Stimulated activated CD4-positive, alpha-beta T cell treated with anti-CD3 and anti-CD28 coated beads, Interleukin-4, amount 100 ng/mL, for 4 hours (primary cell): ENCODE measurements around the gene ZKSCAN4.

Experiments used
- DNase-seq, 2 experiments: peaks; one replicate each; pipeline ENCODE4 v3.0.0-alpha.2; 2020

The ZKSCAN4 gene

GRCh38 chr6:28252009-28252975 lies at the start of gene ZKSCAN4:
ZKSCAN4 (minus strand) TSS chr6:28252269; CDS start chr6:28251980, 289 bp downstream.
- peak; percentile 74 to 76 for DNase-seq

DNA sequence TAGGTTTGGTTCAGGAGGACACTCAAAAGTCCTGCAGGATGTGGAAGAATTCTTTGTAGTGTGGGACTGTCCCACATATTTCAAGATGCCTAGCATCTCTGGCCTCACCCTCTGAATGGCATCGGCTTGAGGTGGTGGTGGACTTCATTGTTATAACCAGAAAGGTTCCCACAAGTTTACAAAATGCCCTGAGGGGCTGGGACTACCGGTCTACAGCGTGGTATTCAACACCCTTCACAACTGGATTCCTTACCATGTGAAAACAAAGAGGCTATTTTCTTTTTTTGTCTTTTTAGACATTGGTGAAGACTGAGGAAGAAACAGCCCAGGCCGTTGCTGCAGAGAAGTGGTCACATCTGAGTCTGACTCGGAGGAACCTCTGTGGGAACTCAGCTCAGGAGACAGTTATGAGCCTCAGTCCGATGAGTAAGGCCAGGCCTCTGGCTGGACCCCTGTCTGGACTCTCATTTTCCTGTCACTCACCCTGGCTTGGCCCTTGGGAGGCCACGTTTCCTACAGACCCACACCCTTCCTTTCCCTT lies 44.5 kb upstream of the ZKSCAN4 start:
- no peak for DNase-seq

DNA sequence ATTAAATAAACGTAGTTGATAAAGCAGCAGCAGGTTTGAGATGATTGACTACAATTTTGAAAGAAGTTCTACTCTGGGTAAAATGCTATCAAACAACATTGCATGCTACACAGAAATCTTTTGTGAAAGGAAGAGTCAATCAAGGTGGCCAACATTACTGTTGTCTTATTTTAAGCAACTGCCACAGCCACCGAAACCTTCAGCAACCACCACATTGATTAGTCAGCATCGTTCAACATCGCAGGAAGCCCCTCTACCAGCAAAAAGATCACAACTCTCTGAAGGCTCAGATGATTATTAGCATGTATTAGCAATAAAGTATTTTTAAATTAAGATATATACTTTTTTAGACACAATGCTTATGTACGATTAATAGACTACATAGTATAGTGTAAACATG lies 43.3 kb upstream of the ZKSCAN4 start:
- no peak for DNase-seq

GRCh38 chr6:28291573-28291972 lies 39.5 kb upstream of the ZKSCAN4 start:
- DNase-seq = no peak

DNA sequence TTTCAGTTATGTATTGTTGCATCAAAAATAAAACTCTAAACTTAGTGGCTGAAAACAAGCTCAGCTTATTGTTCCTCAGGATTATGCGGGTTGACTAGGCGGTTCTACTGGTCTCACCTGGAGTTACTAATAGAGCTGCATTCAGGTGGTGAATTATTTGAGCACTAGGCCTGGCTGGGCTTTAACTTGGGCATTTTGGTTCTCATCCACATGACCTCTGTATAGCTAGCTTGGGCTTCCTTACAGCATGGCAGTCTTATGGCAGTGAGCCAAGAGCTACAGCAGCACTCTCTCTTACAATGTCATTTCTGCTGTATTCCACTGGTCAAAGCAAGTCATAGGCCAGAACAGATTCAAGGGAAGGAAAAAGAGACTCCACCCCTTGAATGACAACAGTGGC lies 30.9 kb upstream of the ZKSCAN4 start:
- no peak for DNase-seq

DNA sequence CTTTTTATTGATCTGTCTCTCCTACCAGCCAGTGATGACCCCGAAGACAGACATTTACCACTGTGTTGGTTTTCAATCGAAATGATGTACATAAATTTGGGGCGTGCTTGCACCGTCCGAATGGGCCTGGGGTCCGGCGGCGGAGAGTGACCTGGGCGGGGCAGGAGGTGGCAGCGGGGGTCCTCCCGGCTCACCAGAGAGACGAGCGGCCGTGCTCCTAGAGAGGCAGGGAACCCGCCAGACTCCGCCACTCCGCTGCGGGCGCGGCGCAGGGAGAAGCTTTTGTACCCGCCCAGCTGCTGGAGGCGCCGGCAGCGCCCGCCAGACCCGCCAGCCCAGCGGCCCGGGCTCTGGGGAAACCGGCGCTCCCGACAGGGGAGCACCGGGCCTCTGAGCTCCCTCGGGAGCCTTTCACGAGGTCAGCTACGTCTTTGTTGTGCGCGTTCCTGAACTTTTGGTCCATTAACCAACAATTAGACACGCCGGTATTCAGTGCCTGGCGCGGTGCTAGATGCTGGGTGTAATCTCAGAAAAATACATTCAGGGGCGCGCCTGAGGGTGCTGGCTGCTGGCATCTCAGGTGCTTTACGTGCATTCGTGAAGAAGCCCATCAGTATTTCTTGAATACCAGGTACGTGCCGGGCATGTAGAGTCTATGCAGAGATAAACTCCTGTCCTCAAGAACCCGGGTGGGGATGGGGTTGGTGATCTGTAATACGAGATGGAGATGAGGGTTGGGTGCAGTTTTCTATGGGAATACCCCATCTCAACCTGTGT lies 29.4 kb upstream of the ZKSCAN4 start, which contains the start of gene PGBD1:
Gene PGBD1 (plus strand): TSS at position 285 of the 777 bp plus-strand sequence. CDS start 2,242 bp downstream, outside the sequence.
- DNase-seq = peak; percentile 30 to 54

GRCh38 chr6:28280595-28281287 lies 28.7 kb upstream of the ZKSCAN4 start:
- DNase-seq = no peak

DNA sequence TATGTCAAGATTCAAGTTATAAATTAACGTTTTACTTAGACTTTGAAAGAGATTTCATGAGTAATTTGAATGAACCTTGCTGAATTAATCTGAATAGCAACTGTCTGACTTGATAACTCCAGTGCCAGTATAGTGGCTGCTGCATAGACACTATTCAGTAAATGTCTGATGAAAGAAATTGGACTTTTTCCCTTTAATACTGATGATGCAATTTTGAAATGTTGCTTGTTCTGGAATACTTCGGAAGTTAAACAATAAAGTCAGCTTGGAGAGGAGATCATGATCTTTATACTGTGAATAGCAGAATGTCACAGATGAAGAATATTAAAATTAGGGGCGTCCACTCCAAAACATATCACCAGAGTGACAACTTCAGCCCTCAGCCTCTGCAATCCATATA lies 25.7 kb upstream of the ZKSCAN4 start:
- DNase-seq = no peak

DNA sequence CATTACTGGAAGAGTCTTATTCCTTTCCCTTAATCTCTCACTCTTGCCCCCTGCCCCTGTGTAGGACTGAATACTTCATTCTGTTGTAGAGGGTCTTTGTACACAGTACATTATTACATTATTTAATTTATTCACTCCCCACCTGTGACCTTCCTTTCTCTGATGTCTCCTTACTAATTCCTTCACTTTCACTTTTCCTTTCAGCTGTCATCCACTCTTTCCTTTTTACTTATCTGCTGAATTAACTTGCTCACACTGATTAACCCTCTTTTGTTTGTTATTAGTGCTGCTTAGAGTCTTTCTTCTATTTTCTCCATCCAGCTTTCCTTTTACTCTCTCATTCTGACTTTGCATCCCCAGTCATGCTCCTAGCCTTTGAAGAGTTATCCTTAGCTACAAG lies 22.8 kb upstream of the ZKSCAN4 start:
- no peak for DNase-seq

- no peak for DNase-seq
These were observed 17.4 kb upstream of the ZKSCAN4 start for GRCh38 chr6:28269492-28269891.

DNA sequence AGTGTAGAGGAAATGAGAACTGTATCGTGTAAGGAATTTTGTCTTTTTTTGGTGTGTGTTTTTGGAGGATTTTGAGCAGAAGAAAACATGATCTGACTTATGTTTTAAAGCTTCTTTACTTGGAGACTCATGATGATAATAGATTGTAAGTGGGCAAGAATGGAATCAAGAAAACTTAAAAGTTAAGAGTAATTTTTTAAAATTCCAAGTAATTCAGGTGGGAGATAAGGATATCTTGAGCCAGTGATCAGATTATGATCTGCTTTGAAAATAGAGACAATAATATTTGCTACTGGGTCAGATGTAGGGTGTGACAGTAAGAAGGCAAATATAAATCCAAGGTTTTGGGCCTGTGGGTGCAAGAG lies 15.6 kb upstream of the ZKSCAN4 start:
- no peak for DNase-seq

GRCh38 chr6:28266962-28267694 lies 15.1 kb upstream of the ZKSCAN4 start, which contains the start of gene ZSCAN26:
ZSCAN26 (plus strand) TSS chr6:28267143; CDS start chr6:28271920, 4,777 bp downstream.
- peak; percentile 78 to 84 for DNase-seq

DNA sequence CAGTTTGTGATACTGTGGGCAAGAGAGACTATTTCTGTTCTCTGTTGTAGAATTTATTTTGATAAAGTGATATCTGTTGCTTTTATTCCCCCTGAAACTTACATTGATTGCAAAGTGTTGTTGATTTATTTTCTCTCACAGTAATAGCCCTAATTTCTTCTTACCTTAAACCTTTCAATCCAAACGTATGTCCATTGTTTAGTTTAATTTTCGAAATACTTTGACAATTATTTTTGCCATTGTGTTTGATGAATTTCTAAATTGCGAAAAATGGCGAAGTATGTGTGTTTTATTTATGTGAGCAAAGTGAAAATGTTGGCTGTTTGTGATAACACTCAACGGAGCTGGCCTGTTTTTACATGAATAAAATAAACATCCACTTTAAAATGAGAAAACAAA lies 14.5 kb upstream of the ZKSCAN4 start:
- DNase-seq = no peak

GRCh38 chr6:28264834-28265401 lies 12.8 kb upstream of the ZKSCAN4 start:
- DNase-seq = no peak

DNA sequence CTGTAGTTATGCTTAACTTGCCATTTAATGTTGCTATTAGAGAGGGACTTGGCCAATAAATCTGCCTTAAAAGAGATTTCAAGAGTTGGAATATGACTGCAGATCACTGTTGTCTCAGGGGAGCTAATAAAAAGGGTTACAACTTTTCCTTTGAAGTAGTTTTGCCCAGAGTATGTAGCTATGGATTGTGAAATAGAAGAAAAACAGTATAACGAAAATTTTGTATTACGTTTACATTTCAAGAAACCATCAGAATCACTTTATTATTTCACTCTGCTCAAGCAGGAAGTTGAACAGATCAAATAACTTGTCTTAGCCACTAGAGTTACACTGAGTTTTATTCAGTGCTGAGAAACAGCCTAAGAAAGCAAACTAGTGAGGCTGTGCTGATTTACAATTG lies 11.9 kb upstream of the ZKSCAN4 start:
- DNase-seq = no peak

DNA sequence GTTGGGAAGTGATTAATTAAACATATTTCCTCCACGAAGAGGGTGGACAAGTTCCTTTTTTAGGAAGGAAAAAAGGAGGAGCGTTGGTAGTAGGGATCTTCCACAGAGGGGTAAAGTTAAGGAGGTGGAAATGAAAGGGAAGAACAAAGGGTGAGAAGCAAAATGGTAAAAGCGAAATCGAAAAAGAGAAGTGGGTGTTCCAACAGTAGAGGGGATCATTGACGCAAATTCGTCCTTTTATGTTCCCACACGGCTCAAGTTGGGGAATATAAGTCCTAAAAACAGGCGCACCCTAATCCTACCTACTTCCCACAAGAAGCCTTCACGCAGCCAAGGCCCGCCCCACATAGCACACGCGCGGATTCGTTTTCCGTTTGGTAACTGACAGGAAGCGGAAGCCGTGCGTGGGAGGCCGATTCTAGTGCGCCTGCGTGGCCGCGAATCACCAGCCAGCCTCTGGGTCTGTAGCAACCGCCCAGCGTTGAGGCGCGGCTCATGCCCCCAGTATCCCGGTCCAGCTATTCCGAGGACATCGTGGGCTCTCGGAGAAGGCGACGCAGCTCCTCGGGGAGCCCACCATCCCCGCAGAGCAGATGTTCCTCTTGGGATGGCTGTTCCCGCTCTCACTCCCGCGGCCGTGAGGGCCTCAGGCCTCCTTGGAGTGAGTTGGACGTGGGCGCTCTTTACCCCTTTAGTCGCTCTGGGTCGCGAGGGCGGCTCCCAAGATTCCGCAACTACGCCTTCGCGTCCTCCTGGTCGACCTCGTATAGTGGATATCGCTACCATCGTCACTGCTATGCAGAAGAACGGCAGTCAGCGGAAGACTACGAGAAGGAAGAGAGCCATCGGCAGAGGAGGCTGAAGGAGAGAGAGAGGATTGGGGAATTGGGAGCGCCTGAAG lies 7.1 kb upstream of the ZKSCAN4 start, which contains the start of gene NKAPL:
Gene NKAPL (plus strand): TSS at position 421 of the 901 bp plus-strand sequence. CDS start 75 bp downstream, at position 496.
- peak; percentile 55 to 65 for DNase-seq

GRCh38 chr6:28257042-28257441 lies 5.0 kb upstream of the ZKSCAN4 start:
- no peak for DNase-seq

GRCh38 chr6:28254121-28254519 lies 2.1 kb upstream of the ZKSCAN4 start:
- no peak for DNase-seq

DNA sequence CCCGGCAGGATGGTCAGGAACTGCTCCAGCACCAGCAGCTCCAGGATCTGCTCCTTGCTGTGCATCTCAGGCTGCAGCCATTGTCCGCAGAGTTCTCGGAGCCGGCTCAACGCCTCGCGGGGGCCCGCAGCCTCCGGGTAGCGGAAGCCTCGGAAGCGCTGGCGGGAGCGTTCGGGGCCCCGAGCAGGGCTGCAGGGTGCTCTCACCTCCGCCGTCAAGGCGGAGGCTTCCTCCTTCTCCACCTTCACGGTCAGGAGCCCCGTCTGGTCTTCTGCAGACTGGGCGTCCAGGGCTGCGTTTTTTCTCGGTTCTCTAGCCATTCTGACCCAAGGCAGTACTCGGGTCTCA lies 434 bp downstream of the ZKSCAN4 start:
- peak in 1 of 2 experiments; percentile 19 for DNase-seq

DNA sequence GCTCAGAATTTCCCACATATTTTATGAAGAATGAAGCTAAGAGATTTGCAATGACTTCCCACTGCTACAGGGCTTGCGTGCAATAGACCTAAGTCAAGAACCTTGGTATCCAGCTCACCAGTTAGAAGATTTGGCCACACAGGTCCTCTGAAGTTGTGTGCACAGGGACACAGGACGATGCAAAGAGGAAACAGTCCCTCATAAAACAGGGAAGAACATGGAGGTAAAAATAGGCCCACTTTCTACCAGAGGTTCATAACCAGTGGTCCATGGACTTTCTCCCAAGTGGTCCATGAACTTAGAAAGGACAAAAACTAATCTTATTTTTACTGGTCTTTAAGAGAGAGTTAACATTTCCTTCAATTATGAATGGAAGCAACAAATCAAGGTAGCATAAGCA lies 1.3 kb downstream of the ZKSCAN4 start:
- no peak for DNase-seq
